Spleen (tissue), 7 donors: Measurements from ENCODE around the gene TMEM158.

Source experiments
- CTCF ChIP-seq, 11 experiments: fragments of 200-600 bp in 7 of 11; fragments of 450-650 bp in 4 of 11; sonication (generic) in 4 of 11; IDR thresholded peaks in 8 of 11; conservative IDR thresholded peaks in 3 of 11; 1 replicate in 7 of 11; 2 replicates in 4 of 11; pipeline versions ENCODE4 v1.4.0 to v1.8.0; 2016 to 2021; ENCODE audit warnings: antibody characterized with exemption in 11 of 11, inconsistent platforms in 4 of 11, mild to moderate bottlenecking in 1 of 11
- POLR2AphosphoS5 ChIP-seq, 3 donors: sonication (generic); formaldehyde crosslinking; IDR thresholded peaks; one replicate each; pipeline ENCODE4 v1.5.1; 2017; ENCODE audit warnings: antibody characterized with exemption in 3 of 3
- donor health status: DM: no; HTN: no; CAD: no; lungs with moderate emphysema.
- donor health status: DM: no; HTN: no; CAD: no.
- donor health status: DM: no; HTN: no; CAD: no.

GRCh38 chr3:45226206-45226915 lies at the start of gene TMEM158:
- TF ChIP-seq CTCF (IDR thresholded peaks at IDR 0.05 in 8 of 11, conservative IDR thresholded peaks at IDR 0.05 in 3 of 11) (no peak), POLR2AphosphoS5 (IDR thresholded peaks at IDR 0.05) (no peak)
